PC-3 (cell line): Measurements from ENCODE around the gene PRPS1. TPM values are rescaled to one million over a fixed set of nuclear protein-coding genes. Genes with fewer than 3 reads are reported as not detected.
A peak's percentile ranks its signal among the peaks of the same experiment; 100 is the strongest.

Experiments
- ATAC-seq: fragments of 200-7000 bp; cut with Tn5 transposase; 2 replicates; pipeline ENCODE4 v1.9.1; 2020; ENCODE audit warnings: mild to moderate bottlenecking, moderate library complexity
- BruUV-seq: library from RNA; stranded (reverse); fragments of 400-500 nt; replicated peaks from 2 replicates; lab custom pipeline; 2021; lab: Mats Ljungman, UMichigan
- CTCF ChIA-PET: fragments of 300-600 bp; sonication (Branson Sonifier 250); formaldehyde crosslinking; loops from one replicate; lab custom pipeline; 2022; ENCODE audit warnings: antibody characterized with exemption; lab: Charles Lee
- POLR2A ChIA-PET: fragments of 300-600 bp; sonication (Branson Sonifier 250); formaldehyde crosslinking; loops from one replicate; lab custom pipeline; 2022; ENCODE audit warnings: antibody characterized with exemption; ENCODE audit not compliant: unreplicated experiment; lab: Charles Lee
- DNase-seq: peaks from one replicate; pipeline ENCODE4 v3.0.0-alpha.2; 2015
- H2AFZ ChIP-seq: fragments of 300-600 bp; sonication (generic); 2 replicates; pipeline ENCODE4 v1.6.0; 2016; ENCODE audit warnings: antibody characterized with exemption, low read length
- H3F3A ChIP-seq: fragments of 300-600 bp; sonication (generic); one replicate; pipeline ENCODE4 v1.6.0; 2017; ENCODE audit warnings: antibody characterized with exemption, low read length, control low read depth, mild to moderate bottlenecking; ENCODE audit not compliant: unreplicated experiment
- H3K27ac ChIP-seq: fragments of 300-600 bp; sonication (generic); 2 replicates; pipeline ENCODE4 v1.5.1; 2016; ENCODE audit warnings: mild to moderate bottlenecking, low read length
- H3K27me3 ChIP-seq: fragments of 300-600 bp; sonication (generic); 2 replicates; pipeline ENCODE4 v1.6.1; 2016; ENCODE audit warnings: low read length, mixed read lengths
- H3K36me3 ChIP-seq: fragments of 300-600 bp; sonication (generic); 2 replicates; pipeline ENCODE4 v1.6.1; 2016; ENCODE audit warnings: low read depth, mixed run types, low read length, mixed read lengths
- H3K4me1 ChIP-seq: fragments of 300-600 bp; sonication (generic); 2 replicates; pipeline ENCODE4 v1.5.1; 2016; ENCODE audit warnings: low read length; ENCODE audit not compliant: insufficient read depth
- H3K4me2 ChIP-seq: fragments of 300-600 bp; sonication (generic); 2 replicates; pipeline ENCODE4 v1.6.0; 2016; ENCODE audit warnings: low read length
- H3K4me3 ChIP-seq: fragments of 300-600 bp; sonication (generic); 2 replicates; pipeline ENCODE4 v1.5.1; 2016; ENCODE audit warnings: mild to moderate bottlenecking, low read length, mixed read lengths
- H3K79me2 ChIP-seq: fragments of 300-600 bp; sonication (generic); 2 replicates; pipeline ENCODE4 v1.6.1; 2017; ENCODE audit warnings: low read length, mixed read lengths
- H3K9ac ChIP-seq: fragments of 300-600 bp; sonication (generic); 2 replicates; pipeline ENCODE4 v1.6.0; 2016; ENCODE audit warnings: mild to moderate bottlenecking, low read length
- H3K9me2 ChIP-seq: fragments of 300-600 bp; sonication (generic); replicated peaks from 2 replicates; pipeline ENCODE4 v1.6.1; 2016; ENCODE audit warnings: mixed run types, low read length, mixed read lengths
- H3K9me3 ChIP-seq: fragments of 300-600 bp; sonication (generic); 2 replicates; pipeline ENCODE4 v1.6.1; 2016; ENCODE audit warnings: low read length, mixed read lengths
- H4K20me1 ChIP-seq: fragments of 300-600 bp; sonication (generic); 2 replicates; pipeline ENCODE4 v1.6.1; 2016; ENCODE audit warnings: low read length, mixed read lengths
- EZH2 ChIP-seq: fragments of 300-600 bp; sonication (generic); IDR thresholded peaks from one replicate; pipeline ENCODE4 v1.6.1; 2017; ENCODE audit warnings: antibody characterized with exemption, mild to moderate bottlenecking, low read length; ENCODE audit not compliant: unreplicated experiment
- EZH2phosphoT487 ChIP-seq: fragments of 300-600 bp; sonication (generic); IDR thresholded peaks from 2 replicates; pipeline ENCODE4 v1.6.1; 2018; ENCODE audit warnings: mild to moderate bottlenecking, antibody characterized with exemption, low read length, borderline replicate concordance
- intact Hi-C: fragments of 100-400 bp; cut with micrococcal nuclease; formaldehyde crosslinking; loops from 2 replicates; pipeline ENCODE4 v1.9.0; 2023
- total RNA-seq: library from RNA; depleted of rRNA; stranded (reverse); fragments of >200 nt; gene quantifications from 2 replicates; pipeline ENCODE4 v1.2.3, GENCODE V29; 2014
- TF ChIP-seq, protein P1 (sequence below): fragments of 300-600 bp; sonication (generic); conservative IDR thresholded peaks from 2 replicates; pipeline ENCODE4 v1.5.1; 2017; ENCODE audit warnings: antibody characterized with exemption, low read depth, mild to moderate bottlenecking, low read length

PRPS1 gene
- total RNA-seq, 1 experiment from 2014 or later: 57.0 TPM

DNA sequence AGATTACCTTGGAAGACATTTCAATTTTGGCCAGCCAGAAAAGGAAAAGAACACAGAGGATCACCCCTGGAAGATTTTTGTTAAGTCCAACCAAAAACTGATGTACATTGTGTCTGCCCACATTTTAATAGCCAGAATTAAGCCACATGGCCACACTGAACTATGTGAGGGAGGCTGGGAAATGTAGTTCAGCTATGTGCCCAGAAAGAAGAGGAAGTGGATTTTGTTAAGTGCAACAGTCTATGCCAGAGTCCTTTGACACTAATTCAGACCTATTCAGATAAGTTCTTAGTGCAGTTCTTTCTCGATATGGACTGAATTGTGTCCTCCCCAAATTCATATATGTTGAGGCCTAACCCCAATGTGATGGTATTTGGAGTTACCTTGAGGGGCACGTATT is 18.4 kb downstream of the PRPS1 start:
- Histone ChIP-seq H3K27me3 (no peaks in the 10 kb centered on the region), H3K9ac (no peak overlapping the region), H3K36me3 (peaks cover 42% of the 10 kb centered on the region), H3K4me2 (no peak overlapping the region), H3K9me2 (no peaks in the 10 kb centered on the region), H3K79me2 (no peaks in the 10 kb centered on the region), H2AFZ (no peak overlapping the region), H3K4me1 (no peaks in the 10 kb centered on the region), H4K20me1 (no peaks in the 10 kb centered on the region), H3K9me3 (no peaks in the 10 kb centered on the region), H3K27ac (no peak overlapping the region), H3K4me3 (no peak overlapping the region), H3F3A (no peaks in the 10 kb centered on the region)
- TF ChIP-seq EZH2phosphoT487 (no peak), EZH2 (no peak)
- TF ChIP-seq, protein P1, sequence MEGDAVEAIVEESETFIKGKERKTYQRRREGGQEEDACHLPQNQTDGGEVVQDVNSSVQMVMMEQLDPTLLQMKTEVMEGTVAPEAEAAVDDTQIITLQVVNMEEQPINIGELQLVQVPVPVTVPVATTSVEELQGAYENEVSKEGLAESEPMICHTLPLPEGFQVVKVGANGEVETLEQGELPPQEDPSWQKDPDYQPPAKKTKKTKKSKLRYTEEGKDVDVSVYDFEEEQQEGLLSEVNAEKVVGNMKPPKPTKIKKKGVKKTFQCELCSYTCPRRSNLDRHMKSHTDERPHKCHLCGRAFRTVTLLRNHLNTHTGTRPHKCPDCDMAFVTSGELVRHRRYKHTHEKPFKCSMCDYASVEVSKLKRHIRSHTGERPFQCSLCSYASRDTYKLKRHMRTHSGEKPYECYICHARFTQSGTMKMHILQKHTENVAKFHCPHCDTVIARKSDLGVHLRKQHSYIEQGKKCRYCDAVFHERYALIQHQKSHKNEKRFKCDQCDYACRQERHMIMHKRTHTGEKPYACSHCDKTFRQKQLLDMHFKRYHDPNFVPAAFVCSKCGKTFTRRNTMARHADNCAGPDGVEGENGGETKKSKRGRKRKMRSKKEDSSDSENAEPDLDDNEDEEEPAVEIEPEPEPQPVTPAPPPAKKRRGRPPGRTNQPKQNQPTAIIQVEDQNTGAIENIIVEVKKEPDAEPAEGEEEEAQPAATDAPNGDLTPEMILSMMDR: no peak
- ChIA-PET POLR2A (no interaction called here), CTCF (no interaction called here)
- BruUV-seq: no TSS peak
- intact Hi-C loops: no loop called here
- no peak for DNase-seq
- no peak for ATAC-seq

DNA sequence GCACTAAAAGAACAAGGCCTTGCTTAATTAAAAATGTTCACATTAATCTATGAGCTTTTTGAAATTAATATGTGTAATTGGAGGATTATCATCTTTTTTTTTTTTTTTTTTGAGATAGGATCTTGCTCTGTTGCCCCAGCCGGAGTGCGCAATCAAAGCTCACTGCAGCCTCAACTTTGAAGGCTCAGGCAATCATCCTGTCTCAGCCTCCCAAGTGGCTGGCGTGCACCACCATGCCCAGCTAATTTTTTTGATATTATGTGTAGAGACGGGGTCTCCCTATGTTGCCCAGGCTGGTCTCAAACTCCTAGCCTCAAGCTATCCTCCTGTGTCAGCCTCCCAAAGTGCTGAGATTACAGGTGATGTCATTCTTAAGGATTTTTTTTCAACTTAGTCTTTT is 20.0 kb downstream of the PRPS1 start:
- Histone ChIP-seq H2AFZ (no peak overlapping the region), H3K9me2 (no peaks in the 10 kb centered on the region), H3K36me3 (peaks cover 28% of the 10 kb centered on the region), H3K4me3 (no peak overlapping the region), H3K4me2 (no peak overlapping the region), H3F3A (no peaks in the 10 kb centered on the region), H3K27me3 (no peaks in the 10 kb centered on the region), H3K4me1 (no peaks in the 10 kb centered on the region), H3K9me3 (no peaks in the 10 kb centered on the region), H4K20me1 (no peaks in the 10 kb centered on the region), H3K9ac (no peak overlapping the region), H3K27ac (no peak overlapping the region), H3K79me2 (no peaks in the 10 kb centered on the region)
- intact Hi-C loops: no loop called here
- no peak for ATAC-seq
- no peak for DNase-seq
- TF ChIP-seq EZH2 (no peak), EZH2phosphoT487 (no peak)
- TF ChIP-seq, protein P1: no peak
- ChIA-PET CTCF (no interaction called here), POLR2A (no interaction called here)
- no TSS peak for BruUV-seq

DNA sequence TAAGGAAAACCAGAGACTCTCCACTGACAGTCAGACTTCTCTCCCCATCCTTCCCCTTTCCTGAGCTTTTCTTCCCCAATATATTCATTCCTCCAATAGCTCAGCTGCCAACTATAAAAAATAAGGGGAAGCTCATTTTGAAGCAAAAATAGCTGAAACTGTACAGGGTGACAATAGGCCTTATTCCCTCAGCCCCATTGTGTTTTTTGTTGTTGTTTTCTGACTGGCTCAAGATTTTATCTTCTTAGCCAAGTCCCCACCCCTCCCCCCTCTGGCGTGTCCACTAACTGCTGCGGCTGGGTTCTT is 26.2 kb downstream of the PRPS1 start:
- Histone ChIP-seq H3K9me2 (no peaks in the 10 kb centered on the region), H2AFZ (no peak overlapping the region), H3K9me3 (no peaks in the 10 kb centered on the region), H3K4me3 (peak overlapping the region; percentile 34; the same call in 1 of the 2 replicates), H3F3A (peaks cover 4% of the 10 kb centered on the region), H4K20me1 (no peaks in the 10 kb centered on the region), H3K9ac (no peak overlapping the region), H3K79me2 (no peaks in the 10 kb centered on the region), H3K36me3 (peaks cover 3% of the 10 kb centered on the region; the same call in 1 of the 2 replicates), H3K4me2 (peak overlapping the region; percentile 82), H3K4me1 (peaks cover 19% of the 10 kb centered on the region), H3K27ac (peak overlapping the region; percentile 89), H3K27me3 (no peaks in the 10 kb centered on the region)
- BruUV-seq: no TSS peak
- POLR2A ChIA-PET: interaction anchor here (0.6 to 0.7 kb wide), 5 partner anchors 19 to 82 kb away, joined by 3 to 8 read pairs (median 4); no protein-coding TSS in a partner anchor
- ATAC-seq (no peak), DNase-seq (no peak)
- CTCF ChIA-PET: interaction anchor here (0.8 to 1.3 kb wide), 4 partner anchors 27 to 123 kb away, joined by 3 to 14 read pairs (median 4); partner anchors contain the start of gene NCBP2L
- TF ChIP-seq, protein P1: no peak
- TF ChIP-seq EZH2 (no peak), EZH2phosphoT487 (no peak)
- intact Hi-C loops: loop anchor here (10.0 kb wide), 1 partner anchor 120 kb away; no protein-coding TSS in a partner anchor
